ENCODE measurements around the gene LRRC4.

DNA sequence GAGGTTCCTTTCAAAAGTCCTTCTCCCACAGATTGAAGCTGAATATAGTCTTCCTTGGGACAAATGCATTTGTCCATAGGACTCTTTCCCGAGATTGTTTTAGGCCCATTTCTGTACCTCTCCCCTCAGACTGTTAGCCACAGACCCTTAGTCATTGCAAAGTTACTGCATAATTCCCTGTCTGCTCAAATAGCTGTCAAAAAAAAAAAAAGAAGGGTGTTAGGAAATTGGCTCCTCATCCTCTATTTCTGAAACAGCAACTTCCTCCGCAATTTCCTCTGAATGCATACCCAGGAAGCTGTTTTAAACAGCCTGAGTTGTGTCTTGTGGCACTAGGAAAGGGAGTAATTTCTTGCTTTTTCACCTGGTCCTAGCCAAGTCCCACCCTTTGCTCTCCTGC lies 5.4 kb downstream of the LRRC4 start:
- TF ChIP-seq, protein P1, sequence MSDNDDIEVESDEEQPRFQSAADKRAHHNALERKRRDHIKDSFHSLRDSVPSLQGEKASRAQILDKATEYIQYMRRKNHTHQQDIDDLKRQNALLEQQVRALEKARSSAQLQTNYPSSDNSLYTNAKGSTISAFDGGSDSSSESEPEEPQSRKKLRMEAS (IDR thresholded peaks at IDR 0.05; ENCODE audit: low read depth), result no peak
- TF ChIP-seq, protein P2, sequence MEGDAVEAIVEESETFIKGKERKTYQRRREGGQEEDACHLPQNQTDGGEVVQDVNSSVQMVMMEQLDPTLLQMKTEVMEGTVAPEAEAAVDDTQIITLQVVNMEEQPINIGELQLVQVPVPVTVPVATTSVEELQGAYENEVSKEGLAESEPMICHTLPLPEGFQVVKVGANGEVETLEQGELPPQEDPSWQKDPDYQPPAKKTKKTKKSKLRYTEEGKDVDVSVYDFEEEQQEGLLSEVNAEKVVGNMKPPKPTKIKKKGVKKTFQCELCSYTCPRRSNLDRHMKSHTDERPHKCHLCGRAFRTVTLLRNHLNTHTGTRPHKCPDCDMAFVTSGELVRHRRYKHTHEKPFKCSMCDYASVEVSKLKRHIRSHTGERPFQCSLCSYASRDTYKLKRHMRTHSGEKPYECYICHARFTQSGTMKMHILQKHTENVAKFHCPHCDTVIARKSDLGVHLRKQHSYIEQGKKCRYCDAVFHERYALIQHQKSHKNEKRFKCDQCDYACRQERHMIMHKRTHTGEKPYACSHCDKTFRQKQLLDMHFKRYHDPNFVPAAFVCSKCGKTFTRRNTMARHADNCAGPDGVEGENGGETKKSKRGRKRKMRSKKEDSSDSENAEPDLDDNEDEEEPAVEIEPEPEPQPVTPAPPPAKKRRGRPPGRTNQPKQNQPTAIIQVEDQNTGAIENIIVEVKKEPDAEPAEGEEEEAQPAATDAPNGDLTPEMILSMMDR (IDR thresholded peaks at IDR 0.05), result no peak
- TF ChIP-seq YY1 (IDR thresholded peaks at IDR 0.05; ENCODE audit: low read depth) (no peak), MEF2A (IDR thresholded peaks at IDR 0.05; ENCODE audit: borderline replicate concordance, low read depth) (no peak), JUND (IDR thresholded peaks at IDR 0.05) (no peak), POLR2AphosphoS5 (IDR thresholded peaks at IDR 0.05; ENCODE audit: low read depth, low read length) (no peak), SMC3 (IDR thresholded peaks at IDR 0.05; ENCODE audit: low read depth, low read length) (no peak), RXRA (IDR thresholded peaks at IDR 0.05; ENCODE audit: borderline replicate concordance, low read depth) (no peak)
- TF ChIP-seq, protein P3, sequence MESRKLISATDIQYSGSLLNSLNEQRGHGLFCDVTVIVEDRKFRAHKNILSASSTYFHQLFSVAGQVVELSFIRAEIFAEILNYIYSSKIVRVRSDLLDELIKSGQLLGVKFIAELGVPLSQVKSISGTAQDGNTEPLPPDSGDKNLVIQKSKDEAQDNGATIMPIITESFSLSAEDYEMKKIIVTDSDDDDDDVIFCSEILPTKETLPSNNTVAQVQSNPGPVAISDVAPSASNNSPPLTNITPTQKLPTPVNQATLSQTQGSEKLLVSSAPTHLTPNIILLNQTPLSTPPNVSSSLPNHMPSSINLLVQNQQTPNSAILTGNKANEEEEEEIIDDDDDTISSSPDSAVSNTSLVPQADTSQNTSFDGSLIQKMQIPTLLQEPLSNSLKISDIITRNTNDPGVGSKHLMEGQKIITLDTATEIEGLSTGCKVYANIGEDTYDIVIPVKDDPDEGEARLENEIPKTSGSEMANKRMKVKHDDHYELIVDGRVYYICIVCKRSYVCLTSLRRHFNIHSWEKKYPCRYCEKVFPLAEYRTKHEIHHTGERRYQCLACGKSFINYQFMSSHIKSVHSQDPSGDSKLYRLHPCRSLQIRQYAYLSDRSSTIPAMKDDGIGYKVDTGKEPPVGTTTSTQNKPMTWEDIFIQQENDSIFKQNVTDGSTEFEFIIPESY (IDR thresholded peaks at IDR 0.05; ENCODE audit: borderline replicate concordance, low read depth), result no peak
